Activated CD4-positive, alpha-beta memory T cell treated with anti-CD3 and anti-CD28 coated beads for 36 hours (primary cell): ENCODE measurements around the gene PKD2L1. TPM values are rescaled to one million over a fixed set of nuclear protein-coding genes. Genes with fewer than 3 reads are reported as not detected.
A peak's percentile ranks its signal among the peaks of the same experiment; 100 is the strongest.

Experiments
- CTCF ChIA-PET: fragments of 350-600 bp; sonication (Branson Sonifier 250); formaldehyde crosslinking; loops from one replicate; lab custom pipeline; 2021; ENCODE audit warnings: antibody characterized with exemption, inconsistent platforms; lab: Charles Lee
- POLR2A ChIA-PET: fragments of 350-600 bp; sonication (Branson Sonifier 250); formaldehyde crosslinking; loops from one replicate; lab custom pipeline; 2021; ENCODE audit warnings: antibody characterized with exemption; lab: Charles Lee
- DNase-seq: peaks from one replicate; pipeline ENCODE4 v3.0.0-alpha.2; 2020
- H3K27ac Mint-ChIP-seq: one replicate; pipeline ENCODE4 v1.8.0; 2021; ENCODE audit warnings: mixed read lengths
- H3K27me3 Mint-ChIP-seq: one replicate; pipeline ENCODE4 v1.8.0; 2021; ENCODE audit warnings: mixed read lengths
- H3K36me3 Mint-ChIP-seq: one replicate; pipeline ENCODE4 v1.8.0; 2021; ENCODE audit warnings: mixed read lengths
- H3K4me1 Mint-ChIP-seq: one replicate; pipeline ENCODE4 v1.8.0; 2021; ENCODE audit warnings: low read depth, mixed read lengths
- H3K4me3 Mint-ChIP-seq: one replicate; pipeline ENCODE4 v1.8.0; 2021; ENCODE audit warnings: mild to moderate bottlenecking, mixed read lengths
- H3K9me3 Mint-ChIP-seq: one replicate; pipeline ENCODE4 v1.8.0; 2021; ENCODE audit warnings: mixed read lengths
- intact Hi-C: fragments of 100-400 bp; cut with micrococcal nuclease; formaldehyde crosslinking; loops from one replicate; pipeline ENCODE4 v1.15.1; 2023
- total RNA-seq, 2 experiments: library from RNA; stranded (reverse); gene quantifications; one replicate each; pipeline ENCODE4 v1.2.3, GENCODE V29; 2021

The PKD2L1 gene
- total RNA-seq, 2 experiments from 2014 or later: not detected

- no peak for DNase-seq
- H3K4me3 Mint-ChIP-seq: no peak overlapping the region
- peaks cover 17% of the 10 kb centered on the region for H3K4me1 Mint-ChIP-seq
- no peaks in the 10 kb centered on the region for H3K9me3 Mint-ChIP-seq
- CTCF ChIA-PET: no interaction called here
- POLR2A ChIA-PET: interaction anchor here (3.3 kb wide), 1 partner anchor 17 kb away, joined by 12 read pairs; no protein-coding TSS in a partner anchor
- H3K27ac Mint-ChIP-seq: no peak overlapping the region
- intact Hi-C loops: no loop called here
- no peaks in the 10 kb centered on the region for H3K27me3 Mint-ChIP-seq
- peaks cover 86% of the 10 kb centered on the region for H3K36me3 Mint-ChIP-seq
Observed at GRCh38 chr10:100353770-100354485, 23.9 kb upstream of the PKD2L1 start.

- no peak for DNase-seq
- ChIA-PET POLR2A (interaction anchor here (3.3 to 6.7 kb wide), 2 partner anchors 20 to 24 kb away, joined by 12 to 74 read pairs; no protein-coding TSS in a partner anchor), CTCF (interaction anchor here (0.7 to 17.3 kb wide), 3 partner anchors 8 to 81 kb away, joined by 3 to 288 read pairs (median 3); no protein-coding TSS in a partner anchor)
- Mint-ChIP-seq H3K4me1 (peaks cover 27% of the 10 kb centered on the region), H3K9me3 (no peaks in the 10 kb centered on the region), H3K4me3 (no peak overlapping the region), H3K27me3 (peaks cover 2% of the 10 kb centered on the region), H3K36me3 (peaks cover 85% of the 10 kb centered on the region), H3K27ac (no peak overlapping the region)
- intact Hi-C loops: no loop called here
Observed at GRCh38 chr10:100350914-100351485, 21.0 kb upstream of the PKD2L1 start.

- H3K4me1 Mint-ChIP-seq: peaks cover 34% of the 10 kb centered on the region
- intact Hi-C loops: no loop called here
- H3K36me3 Mint-ChIP-seq: peaks cover 72% of the 10 kb centered on the region
- POLR2A ChIA-PET: interaction anchor here (6.7 kb wide), 1 partner anchor 25 kb away, joined by 74 read pairs; no protein-coding TSS in a partner anchor
- H3K4me3 Mint-ChIP-seq: peak overlapping the region; percentile 87
- no peaks in the 10 kb centered on the region for H3K9me3 Mint-ChIP-seq
- CTCF ChIA-PET: interaction anchor here (1.1 to 17.3 kb wide), 5 partner anchors 10 to 159 kb away, joined by 3 to 288 read pairs (median 24); no protein-coding TSS in a partner anchor
- DNase-seq: no peak
- peaks cover 2% of the 10 kb centered on the region for H3K27me3 Mint-ChIP-seq
- no peak overlapping the region for H3K27ac Mint-ChIP-seq
Observed at GRCh38 chr10:100349672-100350071, 19.6 kb upstream of the PKD2L1 start.

GRCh38 chr10:100349087-100349486 lies 19.1 kb upstream of the PKD2L1 start:
- ChIA-PET CTCF (interaction anchor here (1.1 to 17.3 kb wide), 5 partner anchors 9 to 160 kb away, joined by 3 to 288 read pairs (median 24); no protein-coding TSS in a partner anchor), POLR2A (interaction anchor here (0.9 to 6.7 kb wide), 3 partner anchors 16 to 26 kb away, joined by 3 to 74 read pairs (median 43); no protein-coding TSS in a partner anchor)
- H3K4me1 Mint-ChIP-seq: peaks cover 39% of the 10 kb centered on the region
- intact Hi-C loops: no loop called here
- no peaks in the 10 kb centered on the region for H3K9me3 Mint-ChIP-seq
- peaks cover 2% of the 10 kb centered on the region for H3K27me3 Mint-ChIP-seq
- H3K4me3 Mint-ChIP-seq: peak overlapping the region; percentile 87
- H3K36me3 Mint-ChIP-seq: peaks cover 66% of the 10 kb centered on the region
- H3K27ac Mint-ChIP-seq: no peak overlapping the region
- DNase-seq: no peak

GRCh38 chr10:100348389-100348927 lies 18.4 kb upstream of the PKD2L1 start:
- peaks cover 39% of the 10 kb centered on the region for H3K4me1 Mint-ChIP-seq

GRCh38 chr10:100347568-100348195 lies 17.7 kb upstream of the PKD2L1 start:
- ChIA-PET CTCF (interaction anchor here (1.0 to 17.3 kb wide), 10 partner anchors 11 to 171 kb away, joined by 3 to 288 read pairs (median 8); no protein-coding TSS in a partner anchor), POLR2A (interaction anchor here (1.0 to 6.7 kb wide), 6 partner anchors 23 to 177 kb away, joined by 3 to 74 read pairs (median 16); no protein-coding TSS in a partner anchor)
- Mint-ChIP-seq H3K36me3 (peaks cover 52% of the 10 kb centered on the region), H3K27me3 (peaks cover 2% of the 10 kb centered on the region), H3K4me3 (peak overlapping the region; percentile 87), H3K27ac (peak overlapping the region; percentile 74), H3K9me3 (no peaks in the 10 kb centered on the region), H3K4me1 (peaks cover 39% of the 10 kb centered on the region)
- intact Hi-C loops: loop anchor here (1.0 kb wide), 1 partner anchor 26 kb away; no protein-coding TSS in a partner anchor
- no peak for DNase-seq

More at GRCh38 chr10:100348389-100348927, 18.4 kb upstream of the PKD2L1 start:
- ChIA-PET CTCF (interaction anchor here (1.1 to 17.3 kb wide), 7 partner anchors 8 to 170 kb away, joined by 3 to 288 read pairs (median 17); no protein-coding TSS in a partner anchor), POLR2A (interaction anchor here (0.9 to 6.7 kb wide), 3 partner anchors 17 to 26 kb away, joined by 3 to 74 read pairs (median 43); no protein-coding TSS in a partner anchor)
- Mint-ChIP-seq H3K27me3 (peaks cover 2% of the 10 kb centered on the region), H3K36me3 (peaks cover 59% of the 10 kb centered on the region), H3K4me3 (peak overlapping the region; percentile 87), H3K27ac (peak overlapping the region; percentile 44), H3K9me3 (no peaks in the 10 kb centered on the region)
- DNase-seq: no peak
- intact Hi-C loops: no loop called here

- peak; percentile 93 for DNase-seq
- Mint-ChIP-seq H3K9me3 (no peaks in the 10 kb centered on the region), H3K4me1 (peaks cover 39% of the 10 kb centered on the region), H3K27me3 (peaks cover 2% of the 10 kb centered on the region), H3K4me3 (peak within 1 kb of the TSS; percentile 87), H3K36me3 (peaks cover 45% of the 10 kb centered on the region), H3K27ac (peak within 1 kb of the TSS; percentile 81)
- POLR2A ChIA-PET: interaction anchor here (1.0 to 6.7 kb wide), 10 partner anchors 16 to 181 kb away, joined by 3 to 74 read pairs (median 4); no protein-coding TSS in a partner anchor
- CTCF ChIA-PET: interaction anchor here (0.8 to 17.3 kb wide), 12 partner anchors 10 to 189 kb away, joined by 3 to 288 read pairs (median 5); partner anchors contain the start of gene HIF1AN
- intact Hi-C loops: loop anchor here (1.0 kb wide), 2 partner anchors 26 to 162 kb away; no protein-coding TSS in a partner anchor
Observed at GRCh38 chr10:100346765-100347567, 16.9 kb upstream of the PKD2L1 start, which contains the start of gene SCD. Gene SCD, plus strand, starts transcription at chr10:100347233. Its CDS starts 272 bp downstream, at chr10:100347505.

- Mint-ChIP-seq H3K27ac (peak overlapping the region; percentile 81), H3K9me3 (no peaks in the 10 kb centered on the region), H3K4me3 (peak overlapping the region; percentile 87), H3K36me3 (peaks cover 40% of the 10 kb centered on the region), H3K27me3 (peaks cover 2% of the 10 kb centered on the region), H3K4me1 (peaks cover 39% of the 10 kb centered on the region)
- CTCF ChIA-PET: interaction anchor here (0.8 to 17.3 kb wide), 7 partner anchors 24 to 189 kb away, joined by 3 to 288 read pairs (median 17); partner anchors contain the start of gene HIF1AN
- DNase-seq: peak; percentile 85
- POLR2A ChIA-PET: interaction anchor here (1.0 to 6.7 kb wide), 7 partner anchors 17 to 182 kb away, joined by 3 to 74 read pairs (median 5); no protein-coding TSS in a partner anchor
- intact Hi-C loops: loop anchor here (1.0 kb wide), 1 partner anchor 163 kb away; no protein-coding TSS in a partner anchor
Observed at GRCh38 chr10:100346351-100346764, 16.3 kb upstream of the PKD2L1 start.

- intact Hi-C loops: loop anchor here (1.0 kb wide), 1 partner anchor 164 kb away; no protein-coding TSS in a partner anchor
- ChIA-PET POLR2A (interaction anchor here (0.5 to 6.7 kb wide), 7 partner anchors 23 to 182 kb away, joined by 3 to 74 read pairs (median 5); no protein-coding TSS in a partner anchor), CTCF (interaction anchor here (0.9 to 17.3 kb wide), 6 partner anchors 25 to 173 kb away, joined by 3 to 288 read pairs (median 20); no protein-coding TSS in a partner anchor)
- no peak for DNase-seq
- no peaks in the 10 kb centered on the region for H3K9me3 Mint-ChIP-seq
- peaks cover 2% of the 10 kb centered on the region for H3K27me3 Mint-ChIP-seq
- H3K4me3 Mint-ChIP-seq: peak overlapping the region; percentile 87
- peaks cover 34% of the 10 kb centered on the region for H3K36me3 Mint-ChIP-seq
- H3K27ac Mint-ChIP-seq: peak overlapping the region; percentile 81
- H3K4me1 Mint-ChIP-seq: peaks cover 39% of the 10 kb centered on the region
Observed at GRCh38 chr10:100345570-100346330, 15.7 kb upstream of the PKD2L1 start.
